ACC112 (cell line): ENCODE data around the gene MRM2.

ENCODE experiments used
- H2AFZ ChIP-seq: fragments of 200-600 bp; sonication (generic); one replicate; pipeline ENCODE4 v1.6.0; 2017; ENCODE audit warnings: antibody characterized with exemption, low read length; ENCODE audit not compliant: unreplicated experiment
- H3K27ac ChIP-seq: fragments of 200-600 bp; sonication (generic); 2 replicates; pipeline ENCODE4 v1.5.1; 2014; ENCODE audit warnings: low read depth, mild to moderate bottlenecking, antibody characterized with exemption, low read length, moderate library complexity
- H3K27me3 ChIP-seq: fragments of 200-600 bp; sonication (generic); 2 replicates; pipeline ENCODE4 v1.6.1; 2014; ENCODE audit warnings: mild to moderate bottlenecking, antibody characterized with exemption, low read length, moderate library complexity, mixed read lengths; ENCODE audit not compliant: insufficient read depth
- H3K36me3 ChIP-seq: fragments of 200-600 bp; sonication (generic); 2 replicates; pipeline ENCODE4 v1.6.1; 2016; ENCODE audit warnings: mild to moderate bottlenecking, antibody characterized with exemption, low read length, moderate library complexity, mixed read lengths; ENCODE audit not compliant: insufficient read depth
- H3K4me1 ChIP-seq: fragments of 200-600 bp; sonication (generic); one replicate; pipeline ENCODE4 v1.6.1; 2016; ENCODE audit warnings: low read length, mixed read lengths; ENCODE audit not compliant: insufficient read depth, unreplicated experiment, control insufficient read depth
- H3K4me3 ChIP-seq: fragments of 200-600 bp; sonication (generic); 2 replicates; pipeline ENCODE4 v1.5.1; 2014; ENCODE audit warnings: mild to moderate bottlenecking, low read depth, low read length
- H3K79me2 ChIP-seq: fragments of 200-600 bp; sonication (generic); one replicate; pipeline ENCODE4 v1.6.0; 2016; ENCODE audit warnings: low read length; ENCODE audit not compliant: control insufficient read depth, unreplicated experiment, insufficient read depth

The MRM2 gene

GRCh38 chr7:2256306-2257045 is 14.5 kb upstream of the MRM2 start:
- Histone ChIP-seq H3K27ac (no peak overlapping the region), H3K4me3 (no peak overlapping the region), H3K36me3 (no peaks in the 10 kb centered on the region), H3K27me3 (no peaks in the 10 kb centered on the region), H2AFZ (no peak overlapping the region), H3K79me2 (no peaks in the 10 kb centered on the region), H3K4me1 (no peaks in the 10 kb centered on the region)

GRCh38 chr7:2255145-2256139 is 13.4 kb upstream of the MRM2 start:
- Histone ChIP-seq H3K27ac (no peak overlapping the region), H3K4me3 (no peak overlapping the region), H3K27me3 (no peaks in the 10 kb centered on the region), H3K79me2 (no peaks in the 10 kb centered on the region), H3K36me3 (no peaks in the 10 kb centered on the region), H3K4me1 (no peaks in the 10 kb centered on the region), H2AFZ (no peak overlapping the region)

- Histone ChIP-seq H3K4me3 (no peak overlapping the region), H3K4me1 (peaks cover 6% of the 10 kb centered on the region), H3K79me2 (no peaks in the 10 kb centered on the region), H3K36me3 (no peaks in the 10 kb centered on the region), H3K27ac (no peak overlapping the region), H3K27me3 (no peaks in the 10 kb centered on the region), H2AFZ (no peak overlapping the region)
These were observed 12.6 kb upstream of the MRM2 start for GRCh38 chr7:2254429-2255144.

- H3K36me3 ChIP-seq = no peaks in the 10 kb centered on the region
- H3K79me2 ChIP-seq = no peaks in the 10 kb centered on the region
- no peak overlapping the region for H2AFZ ChIP-seq
- no peak overlapping the region for H3K4me3 ChIP-seq
- H3K27ac ChIP-seq = no peak overlapping the region
- H3K4me1 ChIP-seq = peaks cover 13% of the 10 kb centered on the region
- H3K27me3 ChIP-seq = no peaks in the 10 kb centered on the region
These were observed 11.7 kb upstream of the MRM2 start for GRCh38 chr7:2253525-2254244.

- H3K79me2 ChIP-seq = no peaks in the 10 kb centered on the region
- H3K27me3 ChIP-seq = no peaks in the 10 kb centered on the region
- H3K4me3 ChIP-seq = no peak overlapping the region
- peaks cover 19% of the 10 kb centered on the region for H3K4me1 ChIP-seq
- no peak overlapping the region for H2AFZ ChIP-seq
- H3K36me3 ChIP-seq = no peaks in the 10 kb centered on the region
- H3K27ac ChIP-seq = no peak overlapping the region
These were observed 11.0 kb upstream of the MRM2 start for GRCh38 chr7:2253021-2253420.

- Histone ChIP-seq H3K79me2 (no peaks in the 10 kb centered on the region), H3K27ac (no peak overlapping the region), H3K4me1 (peaks cover 19% of the 10 kb centered on the region), H3K27me3 (no peaks in the 10 kb centered on the region), H3K4me3 (no peak overlapping the region), H3K36me3 (no peaks in the 10 kb centered on the region), H2AFZ (no peak overlapping the region)
These were observed 10.1 kb upstream of the MRM2 start for GRCh38 chr7:2251841-2252771.

- peaks cover 19% of the 10 kb centered on the region for H3K4me1 ChIP-seq
- no peak overlapping the region for H3K27ac ChIP-seq
- no peaks in the 10 kb centered on the region for H3K36me3 ChIP-seq
- H3K27me3 ChIP-seq = no peaks in the 10 kb centered on the region
- H2AFZ ChIP-seq = no peak overlapping the region
- H3K4me3 ChIP-seq = no peak overlapping the region
- H3K79me2 ChIP-seq = no peaks in the 10 kb centered on the region
These were observed 9.4 kb upstream of the MRM2 start for GRCh38 chr7:2251381-2251780.

GRCh38 chr7:2249744-2250323 is 7.8 kb upstream of the MRM2 start:
- Histone ChIP-seq H2AFZ (peak overlapping the region; percentile 4), H3K27ac (peak overlapping the region; percentile 88)

GRCh38 chr7:2248984-2249694 is 7.1 kb upstream of the MRM2 start:
- Histone ChIP-seq H3K27ac (peak overlapping the region; percentile 88), H3K4me3 (peak overlapping the region; percentile 6; the same call in 1 of the 2 replicates), H3K36me3 (no peaks in the 10 kb centered on the region), H2AFZ (peak overlapping the region; percentile 4), H3K79me2 (no peaks in the 10 kb centered on the region), H3K4me1 (peaks cover 19% of the 10 kb centered on the region), H3K27me3 (no peaks in the 10 kb centered on the region)

More at GRCh38 chr7:2249744-2250323, 7.8 kb upstream of the MRM2 start:
- Histone ChIP-seq H3K36me3 (no peaks in the 10 kb centered on the region), H3K4me3 (0 out of 2 replicates have a peak overlapping the region, but pooled peaks have one; percentile 6), H3K79me2 (no peaks in the 10 kb centered on the region), H3K27me3 (no peaks in the 10 kb centered on the region), H3K4me1 (peaks cover 19% of the 10 kb centered on the region)
